Measurements from ENCODE around the gene HSP90B1.

The HSP90B1 gene

GRCh38 chr12:103929784-103930033, 501 bp upstream of the HSP90B1 start:
- DNase-seq (ENCODE audit: low spot score) = no peak

GRCh38 chr12:103930787-103931735, 851 bp downstream of the HSP90B1 start:
- DNase-seq (ENCODE audit: low spot score) = peak; percentile 20

- peak; percentile 4 for DNase-seq (ENCODE audit: low spot score)
These were observed 3.0 kb downstream of the HSP90B1 start for GRCh38 chr12:103933237-103933636.

GRCh38 chr12:103936679-103937078, 6.5 kb downstream of the HSP90B1 start:
- no peak for DNase-seq (ENCODE audit: low spot score)

- DNase-seq (ENCODE audit: low spot score) = no peak
These were observed 14.8 kb downstream of the HSP90B1 start for GRCh38 chr12:103944964-103945363.

- DNase-seq (ENCODE audit: low spot score) = no peak
These were observed 17.8 kb downstream of the HSP90B1 start for GRCh38 chr12:103947871-103948555.

- no peak for DNase-seq (ENCODE audit: low spot score)
These were observed 18.7 kb downstream of the HSP90B1 start for GRCh38 chr12:103948746-103949406.

- DNase-seq (ENCODE audit: low spot score) = no peak
These were observed 22.3 kb downstream of the HSP90B1 start for GRCh38 chr12:103952497-103952896.

- no peak for DNase-seq (ENCODE audit: low spot score)
These were observed 25.8 kb downstream of the HSP90B1 start for GRCh38 chr12:103955811-103956508.

- peak; percentile 29 for DNase-seq (ENCODE audit: low spot score)
These were observed 26.4 kb downstream of the HSP90B1 start for GRCh38 chr12:103956509-103957027.

- DNase-seq (ENCODE audit: low spot score) = no peak
These were observed 27.7 kb downstream of the HSP90B1 start for GRCh38 chr12:103957865-103958388.

- DNase-seq (ENCODE audit: low spot score) = no peak
These were observed 28.4 kb downstream of the HSP90B1 start for GRCh38 chr12:103958621-103959020.

- DNase-seq (ENCODE audit: low spot score) = no peak
These were observed 30.5 kb downstream of the HSP90B1 start for GRCh38 chr12:103960616-103961227.

- no peak for DNase-seq (ENCODE audit: low spot score)
These were observed 32.3 kb downstream of the HSP90B1 start for GRCh38 chr12:103962493-103962892.

GRCh38 chr12:103964805-103965204, 34.6 kb downstream of the HSP90B1 start:
- no peak for DNase-seq (ENCODE audit: low spot score)

- no peak for DNase-seq (ENCODE audit: low spot score)
These were observed 35.0 kb downstream of the HSP90B1 start for GRCh38 chr12:103965255-103965589.

- DNase-seq (ENCODE audit: low spot score) = peak; percentile 98
These were observed 35.6 kb downstream of the HSP90B1 start, which contains the start of gene TDG for GRCh38 chr12:103965590-103966504. Gene TDG (plus strand): TSS chr12:103965872. CDS start chr12:103966038, 166 bp downstream.

- DNase-seq (ENCODE audit: low spot score) = no peak
These were observed 36.5 kb downstream of the HSP90B1 start for GRCh38 chr12:103966736-103967135.

GRCh38 chr12:103969391-103969790, 39.2 kb downstream of the HSP90B1 start:
- DNase-seq (ENCODE audit: low spot score) = peak; percentile 19

GRCh38 chr12:103973909-103974308, 43.7 kb downstream of the HSP90B1 start:
- no peak for DNase-seq (ENCODE audit: low spot score)
